Cardiac septum (tissue), 1 donor: ENCODE results near the gene PHKA2. TPM values are rescaled to one million over a fixed set of nuclear protein-coding genes. Genes with fewer than 3 reads are reported as not detected.
"Not testable (repeated sequence)": the region's sequence is repeated elsewhere in the genome, so short reads cannot be mapped to it uniquely, and the experiment has no call there.

Experiments
- DNase-seq: peaks from one replicate; pipeline ENCODE4 v3.0.0-alpha.2; 2020; ENCODE audit warnings: low spot score
- intact Hi-C: fragments of 100-400 bp; cut with DNase I; formaldehyde crosslinking; loops from one replicate; pipeline ENCODE4 v1.14.0; 2022
- total RNA-seq: library from RNA; stranded (reverse); fragmentation: NEBNext Ultra II Directional; extraction: Animal tissue kit (Norgen Biotek cat#: 25700); gene quantifications from one replicate; pipeline ENCODE4 v1.2.1, GENCODE V29; 2021
- donor health status: DM: no; HTN: no; CAD: no.

PHKA2 gene
- total RNA-seq, 1 donor from 2014 or later, result 22.3 TPM

GRCh38 chrX:18877469-18877868 is 106.4 kb downstream of the PHKA2 start:
- DNase-seq, result no peak
- intact Hi-C loops, result no loop called here

GRCh38 chrX:18875256-18875878 is 108.5 kb downstream of the PHKA2 start:
- intact Hi-C loops, result no loop called here
- DNase-seq, result peak; percentile 55

- intact Hi-C loops, result no loop called here
- DNase-seq, result peak; percentile 47
Measured at GRCh38 chrX:18874560-18875255, 109.2 kb downstream of the PHKA2 start.

- intact Hi-C loops, result no loop called here
- peak; percentile 56 for DNase-seq
Measured at GRCh38 chrX:18873836-18874235, 110.1 kb downstream of the PHKA2 start.

- DNase-seq, result peak; percentile 66
- intact Hi-C loops, result no loop called here
Measured at GRCh38 chrX:18873189-18873791, 110.6 kb downstream of the PHKA2 start.

- no peak for DNase-seq
- intact Hi-C loops, result no loop called here
Measured at GRCh38 chrX:18872621-18873020, 111.3 kb downstream of the PHKA2 start.

- intact Hi-C loops, result no loop called here
Measured at GRCh38 chrX:18871970-18872369, 111.9 kb downstream of the PHKA2 start.

GRCh38 chrX:18871161-18871890 is 112.6 kb downstream of the PHKA2 start:
- peak; percentile 27 for DNase-seq
- intact Hi-C loops, result no loop called here

More at GRCh38 chrX:18871970-18872369, 111.9 kb downstream of the PHKA2 start:
- no peak for DNase-seq

GRCh38 chrX:18864390-18864920 is 119.5 kb downstream of the PHKA2 start:
- intact Hi-C loops, result no loop called here
- no peak for DNase-seq

- intact Hi-C loops, result no loop called here
- DNase-seq, result no peak
Measured at GRCh38 chrX:18861511-18861910, 122.4 kb downstream of the PHKA2 start.

GRCh38 chrX:18856645-18856997 is 127.3 kb downstream of the PHKA2 start:
- intact Hi-C loops, result no loop called here

GRCh38 chrX:18855919-18856644 is 127.8 kb downstream of the PHKA2 start:
- intact Hi-C loops, result no loop called here
- no peak for DNase-seq

More at GRCh38 chrX:18856645-18856997, 127.3 kb downstream of the PHKA2 start:
- DNase-seq, result no peak

GRCh38 chrX:18847901-18848300 is 136.0 kb downstream of the PHKA2 start:
- DNase-seq, intact Hi-C loops: not testable (repeated sequence)

Other genes starting within 250 kb of the PHKA2 start
- 0.35 TPM for gene ADGRG2, start 138.4 kb upstream of the PHKA2 start, total RNA-seq